ENCODE measurements around the gene TBC1D17.

Gene TBC1D17

DNA sequence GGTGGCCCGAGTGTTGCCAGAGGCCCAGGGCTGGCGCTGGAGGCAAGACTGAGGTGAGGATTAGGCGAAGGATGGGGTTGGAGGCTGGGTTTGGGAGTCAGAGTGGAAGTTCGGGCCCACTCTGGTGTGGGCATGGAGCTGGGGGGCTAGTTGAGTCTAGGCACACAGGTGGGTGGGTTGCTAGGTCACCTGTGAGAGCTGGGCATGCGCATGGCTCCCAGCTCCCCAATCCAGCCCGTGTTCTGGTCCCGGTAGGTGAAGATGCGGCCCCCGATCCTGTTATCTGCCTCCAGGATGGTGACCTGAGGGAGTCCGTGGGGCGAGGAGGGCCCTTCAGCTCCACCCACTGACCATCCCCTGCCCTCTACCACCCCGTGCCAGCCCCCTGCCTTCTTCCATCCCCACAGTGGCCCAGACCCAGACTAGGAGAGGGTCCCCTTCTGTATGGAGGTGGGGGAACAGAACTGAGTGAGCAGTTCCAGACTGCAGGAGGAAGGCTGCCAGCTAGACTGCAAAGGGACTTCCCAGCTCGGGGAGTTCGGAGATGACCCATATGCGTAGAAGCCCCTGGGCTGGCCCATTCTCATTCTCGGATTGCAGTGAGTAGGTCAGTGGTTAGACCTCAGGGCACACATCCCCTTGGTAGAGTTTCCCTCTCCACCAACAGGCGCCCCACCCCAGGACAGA lies 17.5 kb downstream of the TBC1D17 start:
- H3K4me1 ChIP-seq: peaks cover 0 to 14% (median 8%) of the 10 kb centered on the region in 4 donors
- intact Hi-C loops (cut with DNase I; ENCODE audit: low total_unique reads): no loop called here
- TF ChIP-seq, protein P1, sequence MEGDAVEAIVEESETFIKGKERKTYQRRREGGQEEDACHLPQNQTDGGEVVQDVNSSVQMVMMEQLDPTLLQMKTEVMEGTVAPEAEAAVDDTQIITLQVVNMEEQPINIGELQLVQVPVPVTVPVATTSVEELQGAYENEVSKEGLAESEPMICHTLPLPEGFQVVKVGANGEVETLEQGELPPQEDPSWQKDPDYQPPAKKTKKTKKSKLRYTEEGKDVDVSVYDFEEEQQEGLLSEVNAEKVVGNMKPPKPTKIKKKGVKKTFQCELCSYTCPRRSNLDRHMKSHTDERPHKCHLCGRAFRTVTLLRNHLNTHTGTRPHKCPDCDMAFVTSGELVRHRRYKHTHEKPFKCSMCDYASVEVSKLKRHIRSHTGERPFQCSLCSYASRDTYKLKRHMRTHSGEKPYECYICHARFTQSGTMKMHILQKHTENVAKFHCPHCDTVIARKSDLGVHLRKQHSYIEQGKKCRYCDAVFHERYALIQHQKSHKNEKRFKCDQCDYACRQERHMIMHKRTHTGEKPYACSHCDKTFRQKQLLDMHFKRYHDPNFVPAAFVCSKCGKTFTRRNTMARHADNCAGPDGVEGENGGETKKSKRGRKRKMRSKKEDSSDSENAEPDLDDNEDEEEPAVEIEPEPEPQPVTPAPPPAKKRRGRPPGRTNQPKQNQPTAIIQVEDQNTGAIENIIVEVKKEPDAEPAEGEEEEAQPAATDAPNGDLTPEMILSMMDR (IDR thresholded peaks at IDR 0.05): no peak
- no peak for DNase-seq
- H3K9me3 ChIP-seq: no peaks in the 10 kb centered on the region
- peaks cover 0 to 39% of the 10 kb centered on the region in 2 donors for H3K27me3 ChIP-seq
- no peak overlapping the region for H3K27ac ChIP-seq
- H3K4me3 ChIP-seq: no peak overlapping the region
- no peaks in the 10 kb centered on the region for H3K36me3 ChIP-seq

GRCh38 chr19:49895566-49896297 lies 18.2 kb downstream of the TBC1D17 start:
- Histone ChIP-seq H3K27me3 (peaks cover 0 to 32% of the 10 kb centered on the region in 2 donors), H3K4me1 (peaks cover 0 to 7% (median 2%) of the 10 kb centered on the region in 4 donors), H3K27ac (no peak overlapping the region), H3K9me3 (no peaks in the 10 kb centered on the region), H3K4me3 (no peak overlapping the region), H3K36me3 (no peaks in the 10 kb centered on the region)
- intact Hi-C loops (cut with DNase I; ENCODE audit: low total_unique reads): no loop called here
- DNase-seq: no peak
- TF ChIP-seq, protein P1 (IDR thresholded peaks at IDR 0.05): no peak

- Histone ChIP-seq H3K27me3 (peaks cover 0 to 24% of the 10 kb centered on the region in 2 donors), H3K27ac (no peak within 1 kb of the TSS), H3K9me3 (no peaks in the 10 kb centered on the region), H3K4me1 (peaks cover 0 to 3% (median 1%) of the 10 kb centered on the region in 4 donors), H3K36me3 (no peaks in the 10 kb centered on the region), H3K4me3 (no peak within 1 kb of the TSS)
- peak in 1 of 2 donors; percentile 58 for DNase-seq
- TF ChIP-seq, protein P1 (IDR thresholded peaks at IDR 0.05): no peak
- intact Hi-C loops (cut with DNase I; ENCODE audit: low total_unique reads): no loop called here
Measured at GRCh38 chr19:49896863-49897621, 19.5 kb downstream of the TBC1D17 start, which contains the start of gene IL4I1. Gene IL4I1, minus strand, starts transcription at chr19:49896887. Its CDS starts 727 bp downstream, at chr19:49896160.

DNA sequence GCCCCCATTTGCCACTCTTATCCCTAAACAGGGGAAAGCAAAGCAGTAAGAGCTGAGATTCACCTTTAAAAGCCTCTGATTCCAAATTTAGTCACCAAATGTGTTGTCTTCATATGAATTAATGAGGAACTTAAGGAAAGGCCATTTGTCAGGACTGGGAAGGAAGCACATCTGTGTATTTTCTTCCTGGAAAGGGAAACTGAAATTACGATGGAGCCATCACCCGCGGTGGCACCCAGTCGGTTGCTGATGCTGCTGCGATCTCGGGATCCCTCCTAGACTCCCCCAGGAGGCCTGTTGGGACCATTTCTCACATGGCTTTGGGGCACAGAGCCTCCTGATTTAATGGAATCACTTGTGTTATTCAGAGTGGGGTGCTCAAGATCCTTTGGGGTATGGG lies 26.6 kb downstream of the TBC1D17 start:
- intact Hi-C loops (cut with DNase I; ENCODE audit: low total_unique reads): no loop called here
- no peak overlapping the region for H3K27ac ChIP-seq
- H3K36me3 ChIP-seq: peaks cover 14 to 36% (median 31%) of the 10 kb centered on the region in 3 donors
- TF ChIP-seq, protein P1 (IDR thresholded peaks at IDR 0.05): no peak
- no peaks in the 10 kb centered on the region for H3K27me3 ChIP-seq
- no peak overlapping the region for H3K4me3 ChIP-seq
- H3K4me1 ChIP-seq: no peaks in the 10 kb centered on the region
- no peak for DNase-seq
- no peaks in the 10 kb centered on the region for H3K9me3 ChIP-seq

GRCh38 chr19:49906879-49907564 lies 29.5 kb downstream of the TBC1D17 start:
- Histone ChIP-seq H3K27ac (no peak overlapping the region), H3K36me3 (peaks cover 14 to 41% (median 35%) of the 10 kb centered on the region in 3 donors), H3K4me1 (peaks cover 0 to 15% (median 8%) of the 10 kb centered on the region in 4 donors), H3K9me3 (no peaks in the 10 kb centered on the region), H3K27me3 (no peaks in the 10 kb centered on the region), H3K4me3 (no peak overlapping the region)
- TF ChIP-seq, protein P1 (IDR thresholded peaks at IDR 0.05): no peak
- intact Hi-C loops (cut with DNase I; ENCODE audit: low total_unique reads): no loop called here
- DNase-seq: no peak
